NT2/D1 (cell line): Measurements from ENCODE around the gene LARGE1.

ENCODE experiments used
- DNase-seq: peaks from one replicate; pipeline ENCODE4 v3.0.0-alpha.2; 2011; ENCODE audit warnings: low read depth, low spot score
- H3K27me3 ChIP-seq: 2 replicates; pipeline ENCODE4 v1.6.0; 2011; ENCODE audit warnings: mild to moderate bottlenecking; ENCODE audit not compliant: insufficient read length, insufficient read depth
- H3K36me3 ChIP-seq: 2 replicates; pipeline ENCODE4 v1.6.1; 2011; ENCODE audit warnings: mild to moderate bottlenecking, low read length, mixed read lengths; ENCODE audit not compliant: insufficient read depth, insufficient read length
- H3K4me1 ChIP-seq: 2 replicates; pipeline ENCODE4 v1.5.1; 2011; ENCODE audit not compliant: insufficient read depth, insufficient read length
- H3K4me3 ChIP-seq: 2 replicates; pipeline ENCODE4 v1.5.1; 2011; ENCODE audit warnings: low read depth; ENCODE audit not compliant: insufficient read length
- H3K9ac ChIP-seq: 2 replicates; pipeline ENCODE4 v1.6.0; 2011; ENCODE audit warnings: low read depth; ENCODE audit not compliant: insufficient read length
- H3K9me3 ChIP-seq: 2 replicates; pipeline ENCODE4 v1.5.1; 2011; ENCODE audit warnings: mild to moderate bottlenecking, low read length; ENCODE audit not compliant: insufficient read depth
- SUZ12 ChIP-seq: IDR thresholded peaks from 2 replicates; pipeline ENCODE4 v1.6.1; 2011; ENCODE audit not compliant: insufficient read length, insufficient read depth; ENCODE audit errors: extremely low read depth
- YY1 ChIP-seq: IDR thresholded peaks from 2 replicates; pipeline ENCODE4 v1.6.1; 2011; ENCODE audit not compliant: insufficient read length, insufficient read depth
- ZNF274 ChIP-seq: IDR thresholded peaks from 2 replicates; pipeline ENCODE4 v1.6.1; 2011; ENCODE audit warnings: mild to moderate bottlenecking, low read depth, low read length

LARGE1 gene

GRCh38 chr22:33894036-33894435 lies 26.2 kb downstream of the LARGE1 start:
- H3K4me1 ChIP-seq: peaks cover 4% of the 10 kb centered on the region
- H3K9me3 ChIP-seq: peaks cover 11% of the 10 kb centered on the region; the same call in 1 of the 2 replicates
- DNase-seq: no peak
- TF ChIP-seq ZNF274 (no peak), SUZ12 (no peak), YY1 (no peak)
- H3K36me3 ChIP-seq: no peaks in the 10 kb centered on the region
- no peak overlapping the region for H3K9ac ChIP-seq
- H3K4me3 ChIP-seq: no peak overlapping the region
- no peaks in the 10 kb centered on the region for H3K27me3 ChIP-seq

GRCh38 chr22:33893512-33893911 lies 26.8 kb downstream of the LARGE1 start:
- DNase-seq: no peak
- Histone ChIP-seq H3K4me1 (peaks cover 4% of the 10 kb centered on the region), H3K9ac (no peak overlapping the region), H3K27me3 (no peaks in the 10 kb centered on the region), H3K36me3 (no peaks in the 10 kb centered on the region), H3K4me3 (no peak overlapping the region), H3K9me3 (peaks cover 11% of the 10 kb centered on the region; the same call in 1 of the 2 replicates)
- TF ChIP-seq YY1: no peak
- TF ChIP-seq ZNF274: no peak
- no peak for TF ChIP-seq SUZ12

- H3K4me1 ChIP-seq: peaks cover 4% of the 10 kb centered on the region
- H3K27me3 ChIP-seq: no peaks in the 10 kb centered on the region
- DNase-seq: no peak
- no peak for TF ChIP-seq SUZ12
- TF ChIP-seq ZNF274: no peak
- no peak for TF ChIP-seq YY1
- no peak overlapping the region for H3K9ac ChIP-seq
- no peaks in the 10 kb centered on the region for H3K36me3 ChIP-seq
- no peak overlapping the region for H3K4me3 ChIP-seq
- peaks cover 11% of the 10 kb centered on the region; the same call in 1 of the 2 replicates for H3K9me3 ChIP-seq
Measured at GRCh38 chr22:33891992-33892391, 28.3 kb downstream of the LARGE1 start.

- Histone ChIP-seq H3K4me3 (no peak overlapping the region), H3K9ac (no peak overlapping the region), H3K36me3 (no peaks in the 10 kb centered on the region), H3K9me3 (peaks cover 11% of the 10 kb centered on the region; the same call in 1 of the 2 replicates), H3K4me1 (peaks cover 4% of the 10 kb centered on the region), H3K27me3 (no peaks in the 10 kb centered on the region)
- TF ChIP-seq SUZ12 (no peak), YY1 (no peak), ZNF274 (no peak)
- no peak for DNase-seq
Measured at GRCh38 chr22:33891455-33891854, 28.8 kb downstream of the LARGE1 start.

GRCh38 chr22:33889748-33890147 lies 30.5 kb downstream of the LARGE1 start:
- DNase-seq: no peak
- no peak overlapping the region for H3K4me3 ChIP-seq

GRCh38 chr22:33888821-33889220 lies 31.5 kb downstream of the LARGE1 start:
- H3K36me3 ChIP-seq: no peaks in the 10 kb centered on the region
- H3K9me3 ChIP-seq: no peaks in the 10 kb centered on the region
- H3K4me1 ChIP-seq: peaks cover 9% of the 10 kb centered on the region
- TF ChIP-seq ZNF274 (no peak), YY1 (no peak)
- no peak overlapping the region for H3K4me3 ChIP-seq
- no peaks in the 10 kb centered on the region for H3K27me3 ChIP-seq
- DNase-seq: no peak
- no peak overlapping the region for H3K9ac ChIP-seq

More at GRCh38 chr22:33889748-33890147, 30.5 kb downstream of the LARGE1 start:
- Histone ChIP-seq H3K9ac (no peak overlapping the region), H3K9me3 (no peaks in the 10 kb centered on the region), H3K27me3 (no peaks in the 10 kb centered on the region), H3K4me1 (peaks cover 3% of the 10 kb centered on the region), H3K36me3 (no peaks in the 10 kb centered on the region)
- TF ChIP-seq ZNF274 (no peak), SUZ12 (no peak), YY1 (no peak)

GRCh38 chr22:33887173-33887572 lies 33.1 kb downstream of the LARGE1 start:
- H3K27me3 ChIP-seq: no peaks in the 10 kb centered on the region
- no peak overlapping the region for H3K4me3 ChIP-seq
- peaks cover 11% of the 10 kb centered on the region for H3K4me1 ChIP-seq

More at GRCh38 chr22:33887173-33887572, 33.1 kb downstream of the LARGE1 start:
- no peaks in the 10 kb centered on the region for H3K9me3 ChIP-seq
- no peak overlapping the region for H3K9ac ChIP-seq
- DNase-seq: no peak
- TF ChIP-seq YY1: no peak
- TF ChIP-seq ZNF274: no peak
- no peak for TF ChIP-seq SUZ12
- no peaks in the 10 kb centered on the region for H3K36me3 ChIP-seq
